Activated naive CD8-positive, alpha-beta T cell treated with anti-CD3 and anti-CD28 coated beads, Interleukin-2, amount 50 U/mL, for 24 hours (primary cell): Measurements from ENCODE around the gene PPP2R1B.
"Not testable (repeated sequence)": the region's sequence is repeated elsewhere in the genome, so short reads cannot be mapped to it uniquely, and the experiment has no call there.

Experiments used
- ATAC-seq: fragments of 150-1000 bp; cut with Tn5 transposase; one replicate; pipeline ENCODE4 v1.10.0; 2021
- DNase-seq: peaks from one replicate; pipeline ENCODE4 v3.0.0; 2021
- H3K27ac Mint-ChIP-seq: one replicate; pipeline ENCODE4 v1.8.0; 2021; ENCODE audit warnings: mild to moderate bottlenecking, mixed read lengths
- H3K27me3 Mint-ChIP-seq: one replicate; pipeline ENCODE4 v1.8.0; 2021; ENCODE audit warnings: mixed read lengths
- H3K36me3 Mint-ChIP-seq: one replicate; pipeline ENCODE4 v1.8.0; 2021; ENCODE audit warnings: low read depth, mixed read lengths
- H3K4me1 Mint-ChIP-seq: one replicate; pipeline ENCODE4 v1.8.0; 2021; ENCODE audit warnings: mixed read lengths
- H3K4me3 Mint-ChIP-seq: one replicate; pipeline ENCODE4 v1.8.0; 2021; ENCODE audit warnings: mild to moderate bottlenecking, moderate library complexity, mixed read lengths
- H3K9me3 Mint-ChIP-seq: one replicate; pipeline ENCODE4 v1.8.0; 2021; ENCODE audit warnings: mixed read lengths

Gene PPP2R1B

GRCh38 chr11:111730871-111731591, 35.2 kb downstream of the PPP2R1B start:
- no peak for DNase-seq
- ATAC-seq: no peak
- Mint-ChIP-seq H3K4me3 (no peak overlapping the region), H3K27me3 (no peaks in the 10 kb centered on the region), H3K9me3 (no peaks in the 10 kb centered on the region), H3K4me1 (peaks cover 1% of the 10 kb centered on the region), H3K27ac (no peak overlapping the region), H3K36me3 (peaks cover 2% of the 10 kb centered on the region)

- no peaks in the 10 kb centered on the region for H3K9me3 Mint-ChIP-seq
- no peak overlapping the region for H3K4me3 Mint-ChIP-seq
- DNase-seq: no peak
- ATAC-seq: no peak
- no peaks in the 10 kb centered on the region for H3K27me3 Mint-ChIP-seq
- no peak overlapping the region for H3K27ac Mint-ChIP-seq
- H3K4me1 Mint-ChIP-seq: peaks cover 1% of the 10 kb centered on the region
- peaks cover 3% of the 10 kb centered on the region for H3K36me3 Mint-ChIP-seq
Measured at GRCh38 chr11:111729831-111730311, 36.3 kb downstream of the PPP2R1B start.

GRCh38 chr11:111729071-111729830, 36.9 kb downstream of the PPP2R1B start:
- Mint-ChIP-seq H3K27me3 (no peaks in the 10 kb centered on the region), H3K9me3 (no peaks in the 10 kb centered on the region), H3K27ac (no peak overlapping the region), H3K4me3 (no peak overlapping the region), H3K36me3 (peaks cover 4% of the 10 kb centered on the region), H3K4me1 (no peaks in the 10 kb centered on the region)
- DNase-seq (no peak), ATAC-seq (no peak)

- ATAC-seq (no peak), DNase-seq (no peak)
- Mint-ChIP-seq H3K4me3 (no peak overlapping the region), H3K36me3 (peaks cover 9% of the 10 kb centered on the region), H3K4me1 (no peaks in the 10 kb centered on the region), H3K9me3 (no peaks in the 10 kb centered on the region), H3K27me3 (no peaks in the 10 kb centered on the region), H3K27ac (no peak overlapping the region)
Measured at GRCh38 chr11:111727431-111727830, 38.8 kb downstream of the PPP2R1B start.

- DNase-seq: no peak
- Mint-ChIP-seq H3K27ac (no peak overlapping the region), H3K4me1 (no peaks in the 10 kb centered on the region), H3K36me3 (peaks cover 14% of the 10 kb centered on the region), H3K9me3 (no peaks in the 10 kb centered on the region), H3K4me3 (no peak overlapping the region), H3K27me3 (no peaks in the 10 kb centered on the region)
- no peak for ATAC-seq
Measured at GRCh38 chr11:111726301-111726713, 39.9 kb downstream of the PPP2R1B start.

GRCh38 chr11:111725621-111726020, 40.6 kb downstream of the PPP2R1B start:
- Mint-ChIP-seq H3K4me3 (no peak overlapping the region), H3K27ac (no peak overlapping the region), H3K4me1 (no peaks in the 10 kb centered on the region), H3K27me3 (no peaks in the 10 kb centered on the region), H3K9me3 (no peaks in the 10 kb centered on the region), H3K36me3 (peaks cover 16% of the 10 kb centered on the region)
- ATAC-seq (no peak), DNase-seq (no peak)

GRCh38 chr11:111724615-111725129, 41.5 kb downstream of the PPP2R1B start:
- Mint-ChIP-seq H3K36me3 (peaks cover 18% of the 10 kb centered on the region), H3K9me3 (no peaks in the 10 kb centered on the region), H3K27ac (no peak overlapping the region), H3K4me3 (no peak overlapping the region), H3K4me1 (no peaks in the 10 kb centered on the region), H3K27me3 (no peaks in the 10 kb centered on the region)
- DNase-seq (no peak), ATAC-seq (no peak)

- Mint-ChIP-seq H3K9me3 (no peaks in the 10 kb centered on the region), H3K36me3 (peaks cover 16% of the 10 kb centered on the region), H3K27ac (no peak overlapping the region), H3K4me3 (no peak overlapping the region), H3K27me3 (no peaks in the 10 kb centered on the region), H3K4me1 (no peaks in the 10 kb centered on the region)
- DNase-seq (no peak), ATAC-seq (no peak)
Measured at GRCh38 chr11:111723595-111723994, 42.6 kb downstream of the PPP2R1B start.

GRCh38 chr11:111722501-111722900, 43.7 kb downstream of the PPP2R1B start:
- Mint-ChIP-seq H3K36me3 (peaks cover 18% of the 10 kb centered on the region), H3K27ac (no peak overlapping the region), H3K4me3 (no peak overlapping the region), H3K27me3 (no peaks in the 10 kb centered on the region), H3K9me3 (no peaks in the 10 kb centered on the region), H3K4me1 (no peaks in the 10 kb centered on the region)
- DNase-seq (no peak), ATAC-seq (no peak)

- ATAC-seq: no peak
Measured at GRCh38 chr11:111720801-111721494, 45.2 kb downstream of the PPP2R1B start.

GRCh38 chr11:111719379-111719778, 46.8 kb downstream of the PPP2R1B start:
- H3K36me3 Mint-ChIP-seq: peaks cover 25% of the 10 kb centered on the region

More at GRCh38 chr11:111720801-111721494, 45.2 kb downstream of the PPP2R1B start:
- no peaks in the 10 kb centered on the region for H3K27me3 Mint-ChIP-seq
- no peak overlapping the region for H3K4me3 Mint-ChIP-seq
- no peaks in the 10 kb centered on the region for H3K9me3 Mint-ChIP-seq
- no peak for DNase-seq
- no peaks in the 10 kb centered on the region for H3K4me1 Mint-ChIP-seq
- peaks cover 24% of the 10 kb centered on the region for H3K36me3 Mint-ChIP-seq
- H3K27ac Mint-ChIP-seq: no peak overlapping the region

GRCh38 chr11:111718859-111719258, 47.3 kb downstream of the PPP2R1B start:
- ATAC-seq: no peak
- H3K9me3 Mint-ChIP-seq: no peaks in the 10 kb centered on the region
- peaks cover 2% of the 10 kb centered on the region for H3K4me1 Mint-ChIP-seq
- no peaks in the 10 kb centered on the region for H3K27me3 Mint-ChIP-seq
- no peak overlapping the region for H3K4me3 Mint-ChIP-seq
- H3K36me3 Mint-ChIP-seq: peaks cover 25% of the 10 kb centered on the region
- H3K27ac Mint-ChIP-seq: no peak overlapping the region
- DNase-seq: no peak

More at GRCh38 chr11:111719379-111719778, 46.8 kb downstream of the PPP2R1B start:
- H3K4me1 Mint-ChIP-seq: peaks cover 2% of the 10 kb centered on the region
- ATAC-seq (no peak), DNase-seq (no peak)
- H3K27me3 Mint-ChIP-seq: no peaks in the 10 kb centered on the region
- H3K9me3 Mint-ChIP-seq: no peaks in the 10 kb centered on the region
- H3K4me3 Mint-ChIP-seq: no peak overlapping the region
- no peak overlapping the region for H3K27ac Mint-ChIP-seq

- no peaks in the 10 kb centered on the region for H3K9me3 Mint-ChIP-seq
- no peak overlapping the region for H3K27ac Mint-ChIP-seq
- H3K4me3 Mint-ChIP-seq: no peak overlapping the region
- H3K27me3 Mint-ChIP-seq: no peaks in the 10 kb centered on the region
- H3K36me3 Mint-ChIP-seq: peaks cover 25% of the 10 kb centered on the region
- ATAC-seq (no peak), DNase-seq (no peak)
- H3K4me1 Mint-ChIP-seq: peaks cover 2% of the 10 kb centered on the region
Measured at GRCh38 chr11:111718436-111718835, 47.8 kb downstream of the PPP2R1B start.

- not testable (repeated sequence) for H3K27ac Mint-ChIP-seq, ATAC-seq, H3K27me3 Mint-ChIP-seq, H3K4me1 Mint-ChIP-seq, DNase-seq, H3K9me3 Mint-ChIP-seq, H3K4me3 Mint-ChIP-seq
- H3K36me3 Mint-ChIP-seq: peaks cover 22% of the 10 kb centered on the region
Measured at GRCh38 chr11:111717660-111718059, 48.5 kb downstream of the PPP2R1B start.
